GM12878 (cell line): Measurements from ENCODE around the gene SLC16A10. TPM values are rescaled to one million over a fixed set of nuclear protein-coding genes. Genes with fewer than 3 reads are reported as not detected.

Source experiments
- ATAC-seq: fragments of 200-7000 bp; cut with Tn5 transposase; 3 replicates; pipeline ENCODE4 v1.9.1; 2020; ENCODE audit warnings: mild to moderate bottlenecking, moderate library complexity
- BruUV-seq: library from RNA; stranded (reverse); fragments of 400-500 nt; replicated peaks from 2 replicates; lab custom pipeline; 2021; lab: Mats Ljungman, UMichigan
- CTCF ChIA-PET: fragments of 300-600 bp; sonication (Branson Sonifier 250); formaldehyde crosslinking; extraction: SDS; loops from one replicate; lab custom pipeline; 2021; ENCODE audit warnings: inconsistent platforms; lab: Yijun Ruan, JAX
- POLR2A ChIA-PET: fragments of 350-600 bp; formaldehyde crosslinking; extraction: SDS; loops from one replicate; lab custom pipeline; 2021; ENCODE audit warnings: inconsistent platforms; lab: Charles Lee
- RAD21 ChIA-PET: fragments of 300-600 bp; sonication (Branson Sonifier 250); formaldehyde crosslinking; loops from one replicate; lab custom pipeline; 2023; ENCODE audit warnings: antibody characterized with exemption; ENCODE audit not compliant: unreplicated experiment; lab: Charles Lee
- SMC1A ChIA-PET: fragments of 300-600 bp; sonication (Branson Sonifier 250); formaldehyde crosslinking; loops from one replicate; lab custom pipeline; 2023; ENCODE audit not compliant: unreplicated experiment, uncharacterized antibody; lab: Charles Lee
- DNase-seq: peaks from one replicate; pipeline ENCODE4 v3.0.0-alpha.2; 2011; ENCODE audit warnings: low read depth, low spot score
- FAIRE-seq: peaks from 3 replicates; lab custom pipeline; 2011; peaks lifted over from hg19 to GRCh38; lab: Jason Lieb, UNC
- H2AFZ ChIP-seq: 2 replicates; pipeline ENCODE4 v1.6.0; 2011; ENCODE audit warnings: low read depth, low read length, control low read depth; ENCODE audit not compliant: control insufficient read depth
- H3K27ac ChIP-seq: 2 replicates; pipeline ENCODE4 v1.5.1; 2011; ENCODE audit warnings: control low read depth; ENCODE audit not compliant: control insufficient read depth, insufficient read depth
- H3K27me3 ChIP-seq, 2 experiments: replicated peaks in 1 of 2; 2 replicates each; pipeline versions ENCODE4 v1.6.0 to v1.6.1; 2011; ENCODE audit warnings: low read length in 1 of 2; ENCODE audit not compliant: control insufficient read depth in 2 of 2, insufficient read depth in 2 of 2
- H3K36me3 ChIP-seq, 2 experiments: 2 replicates each; pipeline ENCODE4 v1.5.1; 2011; ENCODE audit warnings: low read length in 1 of 2; ENCODE audit not compliant: control insufficient read depth in 2 of 2, insufficient read depth in 2 of 2
- H3K4me1 ChIP-seq: 2 replicates; pipeline ENCODE4 v1.6.1; 2011; ENCODE audit warnings: mild to moderate bottlenecking, low read length, moderate library complexity, mixed read lengths; ENCODE audit not compliant: control insufficient read depth, insufficient read depth
- H3K4me2 ChIP-seq: 2 replicates; pipeline ENCODE4 v1.6.0; 2011; ENCODE audit warnings: control low read depth; ENCODE audit not compliant: control insufficient read depth, insufficient read depth
- H3K4me3 ChIP-seq: fragments of 200-600 bp; sonication (generic); 2 replicates; pipeline ENCODE4 v1.5.1; 2016
- H3K79me2 ChIP-seq: 2 replicates; pipeline ENCODE4 v1.6.0; 2011; ENCODE audit warnings: low read length; ENCODE audit not compliant: control insufficient read depth, insufficient read depth
- H3K9ac ChIP-seq: 2 replicates; pipeline ENCODE4 v1.8.0; 2011; ENCODE audit warnings: low read length, control low read depth, mixed read lengths; ENCODE audit not compliant: control insufficient read depth, insufficient read depth
- H3K9me3 ChIP-seq: replicated peaks from 3 replicates; pipeline ENCODE4 v1.5.1; 2011; ENCODE audit warnings: mild to moderate bottlenecking, low read length; ENCODE audit not compliant: control insufficient read depth, insufficient read depth
- H4K20me1 ChIP-seq: 2 replicates; pipeline ENCODE4 v1.6.0; 2011; ENCODE audit not compliant: control insufficient read depth, insufficient read depth
- ATF7 ChIP-seq: fragments of 450-650 bp; IDR thresholded peaks from 2 replicates; pipeline ENCODE4 v1.6.1; 2016; ENCODE audit warnings: low read depth, mild to moderate bottlenecking
- BCLAF1 ChIP-seq: fragments of 450-650 bp; IDR thresholded peaks from 2 replicates; pipeline ENCODE4 v1.6.1; 2017; ENCODE audit warnings: antibody characterized with exemption, mild to moderate bottlenecking, moderate library complexity
- BRCA1 ChIP-seq: IDR thresholded peaks from 2 replicates; pipeline ENCODE4 v1.6.1; 2011; ENCODE audit warnings: low read depth, low read length, improper control_type of control experiment
- FOXK2 ChIP-seq: fragments of 450-650 bp; IDR thresholded peaks from 2 replicates; pipeline ENCODE4 v1.6.1; 2017; ENCODE audit warnings: mild to moderate bottlenecking, moderate library complexity
- HDAC2 ChIP-seq: fragments of 200-600 bp; sonication (generic); IDR thresholded peaks from 2 replicates; pipeline ENCODE4 v1.6.1; 2017
- HDGF ChIP-seq: fragments of 450-650 bp; IDR thresholded peaks from 2 replicates; pipeline ENCODE4 v1.6.1; 2016; ENCODE audit warnings: antibody characterized with exemption
- HSF1 ChIP-seq: fragments of 150-350 bp; IDR thresholded peaks from 2 replicates; pipeline ENCODE4 v1.6.1; 2014; ENCODE audit warnings: mild to moderate bottlenecking, low read depth, low read length
- IKZF2 ChIP-seq, 2 experiments: fragments of 450-650 bp; IDR thresholded peaks; 2 replicates each; pipeline ENCODE4 v1.6.1; 2017; ENCODE audit warnings: mild to moderate bottlenecking in 2 of 2, moderate library complexity in 2 of 2
- JUNB ChIP-seq: IDR thresholded peaks from 2 replicates; pipeline ENCODE4 v1.6.1; 2016; ENCODE audit warnings: antibody characterized with exemption, mild to moderate bottlenecking
- JUND ChIP-seq: IDR thresholded peaks from 2 replicates; pipeline ENCODE4 v1.6.1; 2012; ENCODE audit warnings: low read depth, mild to moderate bottlenecking, low read length, improper control_type of control experiment, moderate library complexity
- KLF5 ChIP-seq: fragments of 450-650 bp; IDR thresholded peaks from 2 replicates; pipeline ENCODE4 v1.6.1; 2014; ENCODE audit warnings: mild to moderate bottlenecking; ENCODE audit not compliant: partially characterized antibody
- LARP7 ChIP-seq: fragments of 450-650 bp; IDR thresholded peaks from 2 replicates; pipeline ENCODE4 v1.6.1; 2017; ENCODE audit warnings: mild to moderate bottlenecking
- NFXL1 ChIP-seq: fragments of 450-650 bp; IDR thresholded peaks from 2 replicates; pipeline ENCODE4 v1.6.1; 2017; ENCODE audit warnings: antibody characterized with exemption, mild to moderate bottlenecking, borderline replicate concordance
- NR2F1 ChIP-seq: fragments of 450-650 bp; conservative IDR thresholded peaks from 2 replicates; pipeline ENCODE4 v1.6.1; 2017; ENCODE audit warnings: mild to moderate bottlenecking
- POU2F2 ChIP-seq: IDR thresholded peaks from 3 replicates; pipeline ENCODE4 v1.6.1; 2011; ENCODE audit warnings: low read depth, mild to moderate bottlenecking, low read length, borderline replicate concordance
- RB1 ChIP-seq: fragments of 450-650 bp; formaldehyde crosslinking; IDR thresholded peaks from 2 replicates; pipeline ENCODE4 v1.6.1; 2017; ENCODE audit warnings: mild to moderate bottlenecking, borderline replicate concordance
- SIX5 ChIP-seq: IDR thresholded peaks from 2 replicates; pipeline ENCODE4 v1.6.1; 2011; ENCODE audit warnings: mild to moderate bottlenecking, low read depth, low read length, moderate library complexity; ENCODE audit not compliant: severe bottlenecking
- SPI1 ChIP-seq: IDR thresholded peaks from 2 replicates; pipeline ENCODE4 v1.6.1; 2011; ENCODE audit warnings: low read depth, mild to moderate bottlenecking, low read length, moderate library complexity, borderline replicate concordance; ENCODE audit not compliant: insufficient read depth
- ZNF217 ChIP-seq: fragments of 450-650 bp; IDR thresholded peaks from 2 replicates; pipeline ENCODE4 v1.6.1; 2017; ENCODE audit warnings: antibody characterized with exemption, mild to moderate bottlenecking
- WGBS: methylation state at CpG from one replicate; pipeline ENCODE4 v1.1.6; 2016; ENCODE audit warnings: low lambda C conversion rate; ENCODE audit not compliant: insufficient replicate concordance, insufficient coverage; ENCODE audit errors: missing lambda C conversion rate; 5-methylcytosine and 5-hydroxymethylcytosine counted together
- in situ Hi-C: fragments of 300-500 bp; cut with MboI; formaldehyde crosslinking; loops from 9 replicates; pipeline ENCODE4 v1.14.3; 2018; ENCODE audit warnings: mixed read lengths
- intact Hi-C: fragments of 100-400 bp; cut with micrococcal nuclease; formaldehyde crosslinking; loops from one replicate; pipeline ENCODE4 v1.14.2; 2022; ENCODE audit not compliant: unreplicated experiment
- polyA plus RNA-seq, 11 experiments: library from polyadenylated mRNA; depleted of rRNA in 4 of 11; unstranded in 6 of 11; stranded (reverse) in 5 of 11; fragments of >200 nt; fragmentation: Nextera tagmentation in 4 of 11; fragmentation: Illumina TruSeq in 1 of 11; extraction: Ambion mirVana in 4 of 11; extraction: Trizol in 1 of 11; gene quantifications; 1 replicate in 1 of 11; 2 replicates in 10 of 11; pipeline versions ENCODE4 v1.2.1 to v1.2.3, GENCODE V29; 2011 to 2016; ENCODE audit warnings: inconsistent platforms in 2 of 11, missing spikeins in 2 of 11, low read depth in 1 of 11
- total RNA-seq, 4 experiments: library from RNA; depleted of rRNA in 3 of 4; stranded (reverse); fragments of >200 nt in 3 of 4; fragmentation: Illumina TruSeq in 1 of 4; extraction: Trizol in 1 of 4; gene quantifications; 2 replicates each; pipeline versions ENCODE4 v1.2.1 to v1.2.3, GENCODE V29; 2013 to 2021

The SLC16A10 gene
- total and polyA plus RNA-seq, 10 of the 15 experiments (the other 5 are each of a cell fraction or from before 2014, with no cell fraction given), result 2.3 to 19.0 (median 8.0) TPM

- H3K4me3 ChIP-seq, result peak overlapping the region; percentile 10; the same call in 1 of the 2 replicates
- H3K79me2 ChIP-seq, result peaks cover 28% of the 10 kb centered on the region
- peak overlapping the region; percentile 69 for H3K4me2 ChIP-seq
- no TSS peak for BruUV-seq
- RAD21 ChIA-PET, result interaction anchor here (0.6 to 2.7 kb wide), 86 partner anchors 8 to 904 kb away, joined by 3 to 263 read pairs (median 4); partner anchors contain the start of genes CDK19, REV3L and TRAF3IP2
- TF ChIP-seq JUND (peak; percentile 65; the same call in 1 of the 2 replicates), JUNB (0 out of 2 replicates have a peak, but pooled peaks have one; percentile 7), BRCA1 (no peak), POU2F2 (no peak), ZNF217 (no peak), KLF5 (peak; percentile 87), BCLAF1 (peak; percentile 79), HDAC2 (no peak), HSF1 (no peak), SIX5 (no peak), HDGF (no peak), IKZF2 (IDR thresholded peaks at IDR 0.05) (peak in 1 of 2 experiments; percentile 14; a peak in 2 of 4 replicates), ATF7 (peak; percentile 95), NR2F1 (no peak), LARP7 (no peak), NFXL1 (no peak), SPI1 (no peak), RB1 (no peak), FOXK2 (peak; percentile 92)
- no peaks in the 10 kb centered on the region; the same call in 2 of the 3 replicates for H3K9me3 ChIP-seq
- no peaks in the 10 kb centered on the region for H3K4me1 ChIP-seq
- SMC1A ChIA-PET, result interaction anchor here (0.6 to 2.7 kb wide), 77 partner anchors 10 to 828 kb away, joined by 3 to 153 read pairs (median 4); partner anchors contain the start of genes FAM229B, TRAF3IP2 and TUBE1
- no peak for FAIRE-seq
- 4% methylated on average over 18 of the region's 18 CpGs for WGBS
- H3K27ac ChIP-seq, result no peak overlapping the region
- CTCF ChIA-PET, result interaction anchor here (0.6 to 2.7 kb wide), 95 partner anchors 8 to 792 kb away, joined by 3 to 215 read pairs (median 4); partner anchors contain the start of genes REV3L and TRAF3IP2
- H2AFZ ChIP-seq, result peak overlapping the region; percentile 97
- intact Hi-C loops, result loop anchor here (1.0 to 10.0 kb wide), 9 partner anchors 42 to 785 kb away; partner anchors contain the start of genes REV3L and TRAF3IP2
- H3K36me3 ChIP-seq, result peaks cover 0 to under 1% of the 10 kb centered on the region in 2 experiments; a peak in 1 of 4 replicates
- POLR2A ChIA-PET, result interaction anchor here (0.6 to 2.2 kb wide), 19 partner anchors 11 to 781 kb away, joined by 3 to 52 read pairs (median 3); partner anchors contain the start of genes REV3L and TRAF3IP2
- no peaks in the 10 kb centered on the region for H4K20me1 ChIP-seq
- peak overlapping the region; percentile 67 for H3K9ac ChIP-seq
- no peak for DNase-seq
- in situ Hi-C loops, result no loop called here
- ATAC-seq, result no peak
- no peaks in the 10 kb centered on the region for H3K27me3 ChIP-seq
Observed at GRCh38 chr6:111258615-111259088, 171.3 kb downstream of the SLC16A10 start.
